Measurements from ENCODE around the gene DOCK1. TPM values are rescaled to one million over a fixed set of nuclear protein-coding genes. Genes with fewer than 3 reads are reported as not detected.

Gene DOCK1
- total RNA-seq, 1 donor, result 99.7 TPM

DNA sequence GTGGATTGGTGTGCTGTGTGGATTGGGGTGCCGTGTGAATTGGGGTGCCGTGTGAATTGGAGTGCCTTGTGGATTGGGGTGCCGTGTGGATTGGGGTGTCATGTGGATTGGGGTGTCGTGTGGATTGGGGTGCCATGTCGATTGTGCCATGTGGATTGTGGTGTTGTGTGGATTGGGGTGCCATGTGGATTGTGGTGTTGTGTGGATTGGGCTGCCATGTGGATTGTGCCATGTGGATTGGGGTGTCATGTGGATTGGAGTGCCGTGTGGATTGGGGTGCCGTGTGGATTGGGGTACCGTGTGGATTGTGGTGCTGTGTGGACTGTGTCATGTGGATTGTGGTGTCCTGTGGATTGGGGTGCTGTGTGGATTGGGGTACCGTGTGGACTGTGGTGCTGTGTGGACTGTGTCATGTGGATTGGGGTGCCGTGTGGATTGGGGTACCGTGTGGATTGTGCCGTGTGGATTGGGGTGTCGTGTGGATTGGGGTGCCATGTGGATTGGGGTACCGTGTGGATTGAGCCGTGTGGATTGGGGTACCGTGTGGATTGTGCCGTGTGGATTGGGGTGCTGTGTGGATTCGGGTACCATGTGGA, 523.3 kb downstream of the DOCK1 start:
- DNase-seq (ENCODE audit: low read depth), result no peak
- H3K4me3 ChIP-seq (ENCODE audit: low read depth, low read length), result no peak overlapping the region
- TF ChIP-seq CTCF (IDR thresholded peaks at IDR 0.05; ENCODE audit: insufficient read depth, low read depth, low read length), result no peak

GRCh38 chr10:127429601-127430312, 524.5 kb downstream of the DOCK1 start:
- no peak for TF ChIP-seq CTCF (IDR thresholded peaks at IDR 0.05; ENCODE audit: insufficient read depth, low read depth, low read length)
- no peak for DNase-seq (ENCODE audit: low read depth)
- H3K4me3 ChIP-seq (ENCODE audit: low read depth, low read length), result no peak overlapping the region

GRCh38 chr10:127431525-127431924, 526.3 kb downstream of the DOCK1 start:
- no peak overlapping the region for H3K4me3 ChIP-seq (ENCODE audit: low read depth, low read length)
- TF ChIP-seq CTCF (IDR thresholded peaks at IDR 0.05; ENCODE audit: insufficient read depth, low read depth, low read length), result no peak
- no peak for DNase-seq (ENCODE audit: low read depth)

- peak; percentile 19 for DNase-seq (ENCODE audit: low read depth)
Observed at GRCh38 chr10:127434006-127434405, 528.8 kb downstream of the DOCK1 start.

GRCh38 chr10:127435246-127435645, 530.0 kb downstream of the DOCK1 start:
- peak; percentile 42 for DNase-seq (ENCODE audit: low read depth)
- TF ChIP-seq CTCF (IDR thresholded peaks at IDR 0.05; ENCODE audit: insufficient read depth, low read depth, low read length), result no peak
- no peak overlapping the region for H3K4me3 ChIP-seq (ENCODE audit: low read depth, low read length)

More at GRCh38 chr10:127434006-127434405, 528.8 kb downstream of the DOCK1 start:
- TF ChIP-seq CTCF (IDR thresholded peaks at IDR 0.05; ENCODE audit: insufficient read depth, low read depth, low read length), result no peak
- H3K4me3 ChIP-seq (ENCODE audit: low read depth, low read length), result no peak overlapping the region

DNA sequence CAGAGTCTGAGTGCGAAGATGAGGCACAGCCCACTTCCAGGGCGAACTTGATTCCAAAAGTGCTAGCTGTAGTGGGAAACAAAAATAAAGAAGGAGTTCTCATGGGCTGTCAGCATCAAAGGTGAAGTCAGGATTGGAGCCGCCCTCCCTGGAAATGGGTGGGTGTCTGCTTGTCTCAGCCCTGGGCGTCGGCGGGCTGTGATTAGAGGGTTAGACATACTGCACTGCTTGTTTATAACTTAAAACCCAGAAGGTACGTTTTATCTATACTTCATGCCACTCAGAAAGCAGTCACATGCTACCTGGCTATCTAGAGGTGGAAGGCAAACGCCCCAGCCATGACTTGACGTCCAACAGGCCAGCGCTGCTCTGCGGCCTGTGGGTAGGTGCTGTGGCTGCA, 535.1 kb downstream of the DOCK1 start:
- H3K4me3 ChIP-seq (ENCODE audit: low read depth, low read length), result no peak overlapping the region
- no peak for TF ChIP-seq CTCF (IDR thresholded peaks at IDR 0.05; ENCODE audit: insufficient read depth, low read depth, low read length)
- no peak for DNase-seq (ENCODE audit: low read depth)

All from fibroblast of villous mesenchyme (primary cell).